ENCODE measurements around the gene CRACR2B.
A peak's percentile ranks its signal among the peaks of the same experiment; 100 is the strongest.

Gene CRACR2B

DNA sequence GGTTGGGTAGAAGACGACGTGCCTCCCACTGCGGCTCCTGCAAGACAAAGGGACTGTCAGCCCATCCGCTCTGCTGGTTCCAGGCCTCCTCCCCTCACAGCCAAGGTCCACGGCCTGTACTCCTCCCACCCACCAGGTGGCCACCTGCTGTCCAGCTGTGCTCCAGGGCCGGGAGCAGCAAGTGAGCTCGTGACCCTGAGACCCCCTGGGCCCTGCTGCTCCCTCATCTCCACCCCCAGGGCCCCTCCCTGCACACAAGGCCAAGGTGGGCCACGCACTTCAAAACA is 42.4 kb downstream of the CRACR2B start:
- DNase-seq, result no peak

GRCh38 chr11:870418-870817 is 42.7 kb downstream of the CRACR2B start:
- no peak for DNase-seq

GRCh38 chr11:871472-871871 is 43.8 kb downstream of the CRACR2B start:
- no peak for DNase-seq

- DNase-seq, result no peak
Observed at GRCh38 chr11:872799-873198, 45.1 kb downstream of the CRACR2B start.

DNA sequence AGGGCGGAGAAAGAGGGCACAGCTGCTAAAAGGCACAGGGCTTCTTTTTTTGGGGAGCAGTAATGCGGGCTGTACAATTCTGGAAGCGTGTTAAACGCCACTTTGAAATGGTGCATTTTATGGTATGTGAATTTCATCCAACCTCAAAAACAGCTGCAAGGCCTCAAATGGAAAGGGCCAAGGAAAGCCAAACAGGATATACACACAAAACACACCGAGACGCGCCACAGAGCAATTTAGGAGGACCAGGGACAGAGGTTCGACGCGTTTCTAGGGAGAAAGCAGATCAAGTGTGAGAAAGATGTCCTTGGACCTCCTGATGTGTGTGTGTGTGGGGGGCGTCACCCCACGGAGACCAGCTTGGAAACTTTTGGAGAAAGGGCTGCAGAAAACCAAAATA is 46.0 kb downstream of the CRACR2B start:
- DNase-seq, result no peak

GRCh38 chr11:875203-875602 is 47.5 kb downstream of the CRACR2B start:
- no peak for DNase-seq

DNA sequence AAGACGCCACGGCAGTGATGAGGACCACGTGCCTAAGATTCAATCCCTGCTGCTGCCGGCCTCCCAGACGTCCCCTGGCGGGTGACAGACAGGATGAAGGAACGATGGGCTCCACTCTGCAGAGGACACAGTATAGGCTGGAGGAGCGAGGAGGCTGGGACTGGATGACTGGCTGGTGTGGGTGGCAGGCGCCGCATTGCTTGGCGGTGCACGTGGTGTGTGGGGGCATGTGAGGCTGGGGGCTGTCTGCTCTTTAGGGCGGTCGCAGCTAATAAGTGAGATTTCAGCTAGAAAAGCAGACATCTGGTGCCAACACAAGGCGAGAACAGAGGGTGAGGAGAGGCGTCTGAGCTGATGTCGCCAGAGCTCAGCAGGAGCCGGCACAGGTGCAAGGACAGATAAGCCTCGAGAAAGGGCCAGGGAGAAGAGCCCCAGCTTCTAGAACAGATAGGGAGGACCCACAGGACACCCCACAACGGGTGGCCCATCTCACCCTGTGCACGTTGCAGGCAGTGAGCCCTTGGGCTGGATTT is 48.1 kb downstream of the CRACR2B start:
- DNase-seq, result no peak

DNA sequence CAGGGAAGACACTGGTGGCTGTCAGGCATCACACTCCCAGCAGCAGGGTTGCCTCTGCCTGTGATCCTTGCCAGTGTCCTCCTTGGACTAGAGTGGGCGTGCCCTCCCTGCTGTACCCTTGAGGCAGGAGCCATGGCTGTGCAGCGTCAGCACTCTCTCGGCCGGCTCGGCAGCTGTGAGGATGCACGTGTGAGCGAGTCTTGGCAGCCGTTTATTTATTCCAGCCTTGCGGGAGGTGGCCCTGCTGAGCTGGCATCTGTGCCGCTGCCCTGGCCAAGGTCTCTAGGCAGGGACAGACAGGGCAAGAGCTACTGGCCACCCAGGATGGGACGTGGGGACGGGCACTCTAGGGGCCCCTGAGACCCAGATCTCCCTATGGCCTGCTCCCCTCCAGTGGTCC is 48.8 kb downstream of the CRACR2B start:
- DNase-seq, result no peak

GRCh38 chr11:877565-877964 is 49.8 kb downstream of the CRACR2B start:
- peak; percentile 67 to 69 for DNase-seq

DNA sequence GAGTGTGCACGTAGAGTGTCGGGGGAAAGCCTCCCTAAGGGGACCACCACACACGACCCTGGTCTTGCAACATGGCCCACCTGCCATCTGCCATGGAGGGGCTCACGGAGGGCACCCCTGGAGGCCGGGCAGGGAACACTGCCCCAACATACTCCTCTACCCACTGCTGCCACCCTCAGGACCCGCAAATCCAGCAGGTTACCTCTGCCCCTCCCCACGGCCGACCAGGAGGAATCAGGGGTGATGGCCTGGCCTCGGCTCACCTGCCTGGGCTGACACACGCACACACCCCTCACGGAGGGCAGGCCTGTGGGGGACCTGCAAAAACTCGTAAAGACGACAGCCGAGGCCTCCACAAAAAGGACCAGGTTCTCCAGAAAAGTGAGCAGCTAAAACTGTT is 52.7 kb downstream of the CRACR2B start:
- no peak for DNase-seq

Measured in activated T-cell treated with anti-CD3 and anti-CD28 coated beads, Interleukin-2, amount 50 U/mL, for 48 hours (primary cell).